Liver (tissue), 9 donors: Measurements from ENCODE around the gene DHRS9. TPM values are rescaled to one million over a fixed set of nuclear protein-coding genes. Genes with fewer than 3 reads are reported as not detected.

Source experiments
- DNase-seq: peaks from one replicate; pipeline ENCODE4 v3.0.0-alpha.2; 2017; ENCODE audit warnings: low spot score
- H3K27ac ChIP-seq, 2 donors: one replicate each; pipeline ENCODE4 v1.7.0; 2013; ENCODE audit warnings: inconsistent platforms in 2 of 2, low read length in 2 of 2, control low read depth in 1 of 2, low read depth in 1 of 2, mild to moderate bottlenecking in 1 of 2
- H3K27me3 ChIP-seq, 4 donors: one replicate each; pipeline versions ENCODE4 v1.6.1 to v1.7.0; 2013; ENCODE audit warnings: low read length in 3 of 4, inconsistent platforms in 1 of 4, mild to moderate bottlenecking in 1 of 4, moderate library complexity in 1 of 4; ENCODE audit not compliant: control insufficient read depth in 4 of 4, insufficient read depth in 4 of 4
- H3K36me3 ChIP-seq, 4 donors: one replicate each; pipeline versions ENCODE4 v1.6.1 to v1.7.0; 2013; ENCODE audit warnings: low read length in 3 of 4, mild to moderate bottlenecking in 3 of 4, low read depth in 1 of 4, moderate library complexity in 1 of 4; ENCODE audit not compliant: control insufficient read depth in 4 of 4, insufficient read depth in 3 of 4
- H3K4me1 ChIP-seq, 4 donors: one replicate each; pipeline versions ENCODE4 v1.6.1 to v1.7.0; 2013; ENCODE audit warnings: low read length in 3 of 4, mild to moderate bottlenecking in 3 of 4, moderate library complexity in 1 of 4; ENCODE audit not compliant: control insufficient read depth in 4 of 4, insufficient read depth in 4 of 4
- H3K4me3 ChIP-seq, 3 donors: one replicate each; pipeline versions ENCODE4 v1.6.1 to v1.7.0; 2013; ENCODE audit warnings: low read length in 3 of 3, control low read depth in 1 of 3, low read depth in 1 of 3, mild to moderate bottlenecking in 1 of 3
- H3K9ac ChIP-seq, 2 donors: one replicate each; pipeline ENCODE4 v1.7.0; 2013; ENCODE audit warnings: low read length in 2 of 2, mild to moderate bottlenecking in 2 of 2, moderate library complexity in 2 of 2, control low read depth in 1 of 2, low read depth in 1 of 2
- H3K9me3 ChIP-seq, 4 donors: one replicate each; pipeline versions ENCODE4 v1.6.1 to v1.7.0; 2013; ENCODE audit warnings: low read length in 3 of 4; ENCODE audit not compliant: control insufficient read depth in 4 of 4
- CTCF ChIP-seq: fragments of 150-350 bp; IDR thresholded peaks from 2 replicates; pipeline ENCODE4 v1.5.1; 2017; ENCODE audit warnings: improper control_type of control experiment, low read depth, low read length; ENCODE audit not compliant: missing input control
- EGR1 ChIP-seq, 2 donors: IDR thresholded peaks; 2 replicates each; pipeline ENCODE4 v1.6.1; 2016 to 2018; ENCODE audit warnings: antibody characterized with exemption in 2 of 2, low read depth in 2 of 2
- FOXA1 ChIP-seq: IDR thresholded peaks from 2 replicates; pipeline ENCODE4 v1.6.1; 2016; ENCODE audit warnings: antibody characterized with exemption
- FOXA2 ChIP-seq: IDR thresholded peaks from 2 replicates; pipeline ENCODE4 v1.6.1; 2016; ENCODE audit warnings: antibody characterized with exemption
- HNF4A ChIP-seq, 2 donors: conservative IDR thresholded peaks; 2 replicates each; pipeline ENCODE4 v1.6.1; 2016; ENCODE audit warnings: antibody characterized with exemption in 2 of 2, mild to moderate bottlenecking in 2 of 2
- HNF4G ChIP-seq: IDR thresholded peaks from 2 replicates; pipeline ENCODE4 v1.6.1; 2016; ENCODE audit warnings: antibody characterized with exemption
- NR2F2 ChIP-seq: IDR thresholded peaks from 2 replicates; pipeline ENCODE4 v1.6.1; 2016; ENCODE audit warnings: antibody characterized with exemption
- RAD21 ChIP-seq, 2 donors: IDR thresholded peaks; 2 replicates each; pipeline ENCODE4 v1.6.1; 2016; ENCODE audit warnings: antibody characterized with exemption in 2 of 2, mild to moderate bottlenecking in 2 of 2
- SP1 ChIP-seq: IDR thresholded peaks from 2 replicates; pipeline ENCODE4 v1.6.1; 2018; ENCODE audit warnings: antibody characterized with exemption, mild to moderate bottlenecking
- YY1 ChIP-seq: IDR thresholded peaks from 2 replicates; pipeline ENCODE4 v1.6.1; 2016; ENCODE audit warnings: antibody characterized with exemption, mild to moderate bottlenecking
- WGBS: extraction: QIAGEN DNeasy Blood & Tissue Kit; methylation state at CpG from one replicate; pipeline ENCODE4 v1.1.7; 2013; 5-methylcytosine and 5-hydroxymethylcytosine counted together
- polyA plus RNA-seq, 2 donors: library from polyadenylated mRNA; stranded (reverse) in 1 of 2; unstranded in 1 of 2; fragments of 200-250 nt in 1 of 2; fragments of >200 nt in 1 of 2; fragmentation: Nextera tagmentation in 1 of 2; extraction: Ambion mirVana in 1 of 2; gene quantifications; one replicate each; pipeline versions ENCODE4 v1.2.1 to v1.2.3, GENCODE V29; 2013 to 2015
- total RNA-seq, 2 donors: library from RNA; depleted of rRNA; stranded (reverse); fragments of >200 nt; gene quantifications; one replicate each; pipeline ENCODE4 v1.2.3, GENCODE V29; 2014
- TF ChIP-seq, protein P1 (sequence below): IDR thresholded peaks from 2 replicates; pipeline ENCODE4 v1.6.1; 2016; ENCODE audit warnings: antibody characterized with exemption, mild to moderate bottlenecking
- TF ChIP-seq, protein P2 (sequence below): IDR thresholded peaks from 2 replicates; pipeline ENCODE4 v1.6.1; 2016; ENCODE audit warnings: antibody characterized with exemption
- TF ChIP-seq, protein P3 (sequence below): IDR thresholded peaks from 2 replicates; pipeline ENCODE4 v1.6.1; 2016; ENCODE audit warnings: antibody characterized with exemption
- donor health status: healthy.
- donor health status: healthy.
- donor health status: healthy.
- donor health status: healthy.
- donor health status: healthy.

The DHRS9 gene
- total and polyA plus RNA-seq, 4 donors: 0.25 to 0.93 (median 0.63) TPM

- no peak for TF ChIP-seq FOXA2
- no peak for TF ChIP-seq CTCF
- no peak for TF ChIP-seq NR2F2
- TF ChIP-seq, protein P1, sequence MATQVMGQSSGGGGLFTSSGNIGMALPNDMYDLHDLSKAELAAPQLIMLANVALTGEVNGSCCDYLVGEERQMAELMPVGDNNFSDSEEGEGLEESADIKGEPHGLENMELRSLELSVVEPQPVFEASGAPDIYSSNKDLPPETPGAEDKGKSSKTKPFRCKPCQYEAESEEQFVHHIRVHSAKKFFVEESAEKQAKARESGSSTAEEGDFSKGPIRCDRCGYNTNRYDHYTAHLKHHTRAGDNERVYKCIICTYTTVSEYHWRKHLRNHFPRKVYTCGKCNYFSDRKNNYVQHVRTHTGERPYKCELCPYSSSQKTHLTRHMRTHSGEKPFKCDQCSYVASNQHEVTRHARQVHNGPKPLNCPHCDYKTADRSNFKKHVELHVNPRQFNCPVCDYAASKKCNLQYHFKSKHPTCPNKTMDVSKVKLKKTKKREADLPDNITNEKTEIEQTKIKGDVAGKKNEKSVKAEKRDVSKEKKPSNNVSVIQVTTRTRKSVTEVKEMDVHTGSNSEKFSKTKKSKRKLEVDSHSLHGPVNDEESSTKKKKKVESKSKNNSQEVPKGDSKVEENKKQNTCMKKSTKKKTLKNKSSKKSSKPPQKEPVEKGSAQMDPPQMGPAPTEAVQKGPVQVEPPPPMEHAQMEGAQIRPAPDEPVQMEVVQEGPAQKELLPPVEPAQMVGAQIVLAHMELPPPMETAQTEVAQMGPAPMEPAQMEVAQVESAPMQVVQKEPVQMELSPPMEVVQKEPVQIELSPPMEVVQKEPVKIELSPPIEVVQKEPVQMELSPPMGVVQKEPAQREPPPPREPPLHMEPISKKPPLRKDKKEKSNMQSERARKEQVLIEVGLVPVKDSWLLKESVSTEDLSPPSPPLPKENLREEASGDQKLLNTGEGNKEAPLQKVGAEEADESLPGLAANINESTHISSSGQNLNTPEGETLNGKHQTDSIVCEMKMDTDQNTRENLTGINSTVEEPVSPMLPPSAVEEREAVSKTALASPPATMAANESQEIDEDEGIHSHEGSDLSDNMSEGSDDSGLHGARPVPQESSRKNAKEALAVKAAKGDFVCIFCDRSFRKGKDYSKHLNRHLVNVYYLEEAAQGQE: no peak
- TF ChIP-seq YY1: no peak
- no peak for TF ChIP-seq FOXA1
- TF ChIP-seq, protein P2, sequence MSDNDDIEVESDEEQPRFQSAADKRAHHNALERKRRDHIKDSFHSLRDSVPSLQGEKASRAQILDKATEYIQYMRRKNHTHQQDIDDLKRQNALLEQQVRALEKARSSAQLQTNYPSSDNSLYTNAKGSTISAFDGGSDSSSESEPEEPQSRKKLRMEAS: no peak
- no peak overlapping the region for H3K4me3 ChIP-seq
- H3K27me3 ChIP-seq: no peaks in the 10 kb centered on the region
- no peaks in the 10 kb centered on the region for H3K4me1 ChIP-seq
- DNase-seq: no peak
- H3K9me3 ChIP-seq: no peaks in the 10 kb centered on the region
- H3K9ac ChIP-seq: no peak overlapping the region
- H3K36me3 ChIP-seq: no peaks in the 10 kb centered on the region
- H3K27ac ChIP-seq: no peak overlapping the region
- 89% methylated on average over 1 of the region's 1 CpG for WGBS
These were observed 36.1 kb downstream of the DHRS9 start for GRCh38 chr2:169105476-169105875.

- DNase-seq: no peak
- Histone ChIP-seq H3K27me3 (no peaks in the 10 kb centered on the region), H3K27ac (no peak overlapping the region), H3K9me3 (no peaks in the 10 kb centered on the region), H3K4me1 (no peaks in the 10 kb centered on the region), H3K36me3 (no peaks in the 10 kb centered on the region), H3K9ac (no peak overlapping the region), H3K4me3 (no peak overlapping the region)
- 95% methylated on average over 2 of the region's 2 CpGs for WGBS
- TF ChIP-seq FOXA1: no peak
- TF ChIP-seq RAD21 (IDR thresholded peaks at IDR 0.05): no peak
- TF ChIP-seq HNF4A (conservative IDR thresholded peaks at IDR 0.05): no peak
- TF ChIP-seq HNF4G: no peak
- TF ChIP-seq, protein P1: no peak
- TF ChIP-seq, protein P2: no peak
- TF ChIP-seq EGR1 (IDR thresholded peaks at IDR 0.05; ENCODE audit: low read depth in 2 of 2): no peak
- TF ChIP-seq FOXA2: no peak
- TF ChIP-seq YY1: no peak
- TF ChIP-seq, protein P3, sequence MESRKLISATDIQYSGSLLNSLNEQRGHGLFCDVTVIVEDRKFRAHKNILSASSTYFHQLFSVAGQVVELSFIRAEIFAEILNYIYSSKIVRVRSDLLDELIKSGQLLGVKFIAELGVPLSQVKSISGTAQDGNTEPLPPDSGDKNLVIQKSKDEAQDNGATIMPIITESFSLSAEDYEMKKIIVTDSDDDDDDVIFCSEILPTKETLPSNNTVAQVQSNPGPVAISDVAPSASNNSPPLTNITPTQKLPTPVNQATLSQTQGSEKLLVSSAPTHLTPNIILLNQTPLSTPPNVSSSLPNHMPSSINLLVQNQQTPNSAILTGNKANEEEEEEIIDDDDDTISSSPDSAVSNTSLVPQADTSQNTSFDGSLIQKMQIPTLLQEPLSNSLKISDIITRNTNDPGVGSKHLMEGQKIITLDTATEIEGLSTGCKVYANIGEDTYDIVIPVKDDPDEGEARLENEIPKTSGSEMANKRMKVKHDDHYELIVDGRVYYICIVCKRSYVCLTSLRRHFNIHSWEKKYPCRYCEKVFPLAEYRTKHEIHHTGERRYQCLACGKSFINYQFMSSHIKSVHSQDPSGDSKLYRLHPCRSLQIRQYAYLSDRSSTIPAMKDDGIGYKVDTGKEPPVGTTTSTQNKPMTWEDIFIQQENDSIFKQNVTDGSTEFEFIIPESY: no peak
- no peak for TF ChIP-seq SP1
These were observed 36.8 kb downstream of the DHRS9 start for GRCh38 chr2:169106134-169106533.
